Pancreas (tissue), 10 donors: ENCODE results near the gene ERC1. TPM values are rescaled to one million over a fixed set of nuclear protein-coding genes. Genes with fewer than 3 reads are reported as not detected.

ENCODE experiments used
- ATAC-seq, 4 donors: fragments of 200-7000 bp; cut with Tn5 transposase; one replicate each; pipeline versions ENCODE4 v1.8.0 to v1.9.1; 2020; ENCODE audit warnings: mild to moderate bottlenecking in 4 of 4, moderate library complexity in 4 of 4
- DNase-seq, 6 donors: peaks; one replicate each; pipeline ENCODE4 v3.0.0-alpha.2; 2020
- FAIRE-seq: peaks from 2 replicates; lab custom pipeline; 2012; peaks lifted over from hg19 to GRCh38; lab: Jason Lieb, UNC
- H3K27ac ChIP-seq, 4 donors: fragments of 200-600 bp; sonication (generic); 1 replicate in 3 of 4; 2 replicates in 1 of 4; pipeline versions ENCODE4 v1.5.0 to v1.8.0; 2020
- H3K27me3 ChIP-seq, 4 donors: fragments of 200-600 bp; one replicate each; pipeline ENCODE4 v1.8.0; 2021
- H3K36me3 ChIP-seq, 3 donors: fragments of 200-600 bp; sonication (generic) in 1 of 3; one replicate each; pipeline versions ENCODE4 v1.5.0 to v1.8.0; 2020 to 2021
- H3K4me1 ChIP-seq, 3 donors: fragments of 200-600 bp; one replicate each; pipeline ENCODE4 v1.8.0; 2021
- H3K4me3 ChIP-seq, 4 donors: fragments of 200-600 bp; sonication (generic) in 2 of 4; one replicate each; pipeline versions ENCODE4 v1.5.0 to v1.8.0; 2020 to 2021
- H3K9me3 ChIP-seq, 4 donors: fragments of 200-600 bp; one replicate each; pipeline ENCODE4 v1.8.0; 2021
- WGBS, 2 donors: extraction: QIAGEN DNeasy Blood & Tissue Kit; methylation state at CpG; one replicate each; pipeline ENCODE4 v1.1.7; 2013; 5-methylcytosine and 5-hydroxymethylcytosine counted together
- intact Hi-C, 3 donors: fragments of 100-400 bp; cut with DNase I; formaldehyde crosslinking; loops; one replicate each; pipeline versions ENCODE4 v1.11.1 to v1.14.2; 2022
- polyA plus RNA-seq, 2 donors: library from polyadenylated mRNA; stranded (reverse); fragments of 200-250 nt; gene quantifications; one replicate each; pipeline ENCODE4 v1.2.3, GENCODE V29; 2013
- total RNA-seq, 6 donors: library from RNA; stranded (reverse); fragmentation: NEBNext Ultra II Directional in 4 of 6; extraction: Animal tissue kit (Norgen Biotek cat#: 25700) in 4 of 6; gene quantifications; one replicate each; pipeline versions ENCODE4 v1.2.1 to v1.2.4, GENCODE V29; 2021 to 2023
- TF ChIP-seq, protein P1 (sequence below), 4 donors: fragments of 200-600 bp; sonication (generic) in 3 of 4; IDR thresholded peaks; one replicate each; pipeline versions ENCODE4 v1.5.0 to v1.8.0; 2021; ENCODE audit warnings: antibody characterized with exemption in 4 of 4
- donor health status: healthy with polysubstance abuse.
- donor health status: DM: no; HTN: no; CAD: no; lungs with moderate emphysema.
- donor health status: DM: no; HTN: no; CAD: no.
- donor health status: control.
- donor health status: control.
- donor health status: Bipolar disorder and iron deficiency.
- donor health status: DM: yes; HTN: yes; CAD: no.
- donor health status: DM: no; HTN: no; CAD: no.
- donor health status: DM: no; HTN: no; CAD: no.
- donor health status: DM: yes; HTN: yes; CAD: no.

ERC1 gene
- total and polyA plus RNA-seq, 8 donors, result 4.1 to 41.4 (median 20.5) TPM

DNA sequence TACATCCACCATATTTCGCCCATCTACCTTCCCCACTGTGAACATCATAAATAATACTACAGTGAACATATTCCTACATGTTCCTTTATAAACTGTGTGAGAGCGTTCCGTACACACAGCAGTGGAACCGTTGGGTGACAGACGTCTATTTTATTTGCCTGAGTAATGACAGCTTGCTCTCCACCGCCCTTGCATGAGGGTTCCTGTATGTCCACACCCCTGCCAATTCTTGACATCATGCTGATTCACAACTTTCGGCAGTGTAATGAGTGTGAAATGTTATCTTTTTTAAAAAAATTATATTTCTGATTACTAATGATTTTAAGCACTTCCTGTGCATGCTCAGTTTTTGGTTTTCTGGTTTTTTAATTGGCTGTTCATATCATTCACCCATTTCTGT, 37.2 kb upstream of the ERC1 start:
- DNase-seq (no peak), FAIRE-seq (no peak), ATAC-seq (no peak)
- no peaks in the 10 kb centered on the region for H3K4me1 ChIP-seq
- no peak overlapping the region for H3K4me3 ChIP-seq
- no peaks in the 10 kb centered on the region for H3K36me3 ChIP-seq
- 72 to 77% methylated on average over 7 of the region's 7 CpGs for whole genome bisulfite sequencing, 2 donors
- intact Hi-C loops, result loop anchor here in 2 of 3 donors (5.0 to 10.0 kb wide), 2 partner anchors 381 to 389 kb away; no protein-coding TSS in a partner anchor
- TF ChIP-seq, protein P1, sequence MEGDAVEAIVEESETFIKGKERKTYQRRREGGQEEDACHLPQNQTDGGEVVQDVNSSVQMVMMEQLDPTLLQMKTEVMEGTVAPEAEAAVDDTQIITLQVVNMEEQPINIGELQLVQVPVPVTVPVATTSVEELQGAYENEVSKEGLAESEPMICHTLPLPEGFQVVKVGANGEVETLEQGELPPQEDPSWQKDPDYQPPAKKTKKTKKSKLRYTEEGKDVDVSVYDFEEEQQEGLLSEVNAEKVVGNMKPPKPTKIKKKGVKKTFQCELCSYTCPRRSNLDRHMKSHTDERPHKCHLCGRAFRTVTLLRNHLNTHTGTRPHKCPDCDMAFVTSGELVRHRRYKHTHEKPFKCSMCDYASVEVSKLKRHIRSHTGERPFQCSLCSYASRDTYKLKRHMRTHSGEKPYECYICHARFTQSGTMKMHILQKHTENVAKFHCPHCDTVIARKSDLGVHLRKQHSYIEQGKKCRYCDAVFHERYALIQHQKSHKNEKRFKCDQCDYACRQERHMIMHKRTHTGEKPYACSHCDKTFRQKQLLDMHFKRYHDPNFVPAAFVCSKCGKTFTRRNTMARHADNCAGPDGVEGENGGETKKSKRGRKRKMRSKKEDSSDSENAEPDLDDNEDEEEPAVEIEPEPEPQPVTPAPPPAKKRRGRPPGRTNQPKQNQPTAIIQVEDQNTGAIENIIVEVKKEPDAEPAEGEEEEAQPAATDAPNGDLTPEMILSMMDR (IDR thresholded peaks at IDR 0.05), result no peak
- no peaks in the 10 kb centered on the region for H3K9me3 ChIP-seq
- H3K27me3 ChIP-seq, result no peaks in the 10 kb centered on the region
- H3K27ac ChIP-seq, result no peak overlapping the region

DNA sequence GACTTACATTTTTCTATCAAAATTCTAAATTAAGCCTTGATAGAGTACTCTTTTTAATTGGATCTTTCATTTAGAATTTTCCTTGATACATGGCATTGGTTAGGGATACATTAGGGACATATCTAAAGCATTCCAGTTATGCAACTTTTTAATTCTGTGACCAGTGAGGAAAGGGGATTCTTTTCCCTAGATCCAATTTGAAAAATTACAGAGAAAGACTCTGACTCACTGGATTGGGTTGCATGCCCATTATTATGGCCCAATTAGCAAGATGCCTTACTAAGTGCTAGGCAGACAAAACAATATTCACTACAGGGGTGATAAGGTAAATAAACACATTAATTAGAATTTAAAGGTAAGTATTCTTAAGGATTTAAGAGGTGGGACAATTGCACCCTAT, 36.3 kb upstream of the ERC1 start:
- no peaks in the 10 kb centered on the region for H3K4me1 ChIP-seq
- intact Hi-C loops, result loop anchor here in 2 of 3 donors (5.0 to 10.0 kb wide), 2 partner anchors 382 to 390 kb away; no protein-coding TSS in a partner anchor
- no peak overlapping the region for H3K27ac ChIP-seq
- H3K27me3 ChIP-seq, result no peaks in the 10 kb centered on the region
- ATAC-seq, result no peak
- TF ChIP-seq, protein P1 (IDR thresholded peaks at IDR 0.05), result no peak
- H3K9me3 ChIP-seq, result no peaks in the 10 kb centered on the region
- H3K4me3 ChIP-seq, result no peak overlapping the region
- no peak for DNase-seq
- FAIRE-seq, result no peak
- no peaks in the 10 kb centered on the region for H3K36me3 ChIP-seq

DNA sequence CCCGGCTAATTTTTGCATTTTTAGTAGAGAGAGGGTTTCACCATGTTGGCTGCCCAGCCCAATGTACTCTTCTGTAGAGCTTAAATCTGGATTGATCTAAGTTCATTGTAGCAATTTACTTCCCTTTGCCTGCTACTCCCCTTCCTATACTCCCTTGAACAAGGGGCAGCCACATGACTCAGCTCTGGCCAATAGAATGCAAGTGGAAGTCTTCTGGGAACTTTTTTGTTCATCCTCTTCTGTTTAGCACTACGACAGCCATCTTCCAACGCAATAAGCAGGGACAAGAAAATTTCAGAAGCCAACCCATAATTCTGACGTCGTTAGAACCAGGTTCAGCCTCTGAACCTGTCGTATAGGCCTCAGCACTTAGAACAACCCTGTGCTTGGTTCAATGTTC, 35.1 kb upstream of the ERC1 start:
- Histone ChIP-seq H3K27me3 (no peaks in the 10 kb centered on the region), H3K36me3 (no peaks in the 10 kb centered on the region), H3K9me3 (no peaks in the 10 kb centered on the region), H3K27ac (no peak overlapping the region), H3K4me1 (no peaks in the 10 kb centered on the region), H3K4me3 (no peak overlapping the region)
- FAIRE-seq (no peak), DNase-seq (no peak), ATAC-seq (no peak)
- intact Hi-C loops, result loop anchor here in 1 of 3 donors (10.0 kb wide), 1 partner anchor 391 kb away; no protein-coding TSS in a partner anchor
- TF ChIP-seq, protein P1 (IDR thresholded peaks at IDR 0.05), result no peak
- WGBS, 2 donors, result 90 to 96% methylated on average over 6 of the region's 6 CpGs

GRCh38 chr12:958588-959123, 32.4 kb upstream of the ERC1 start:
- intact Hi-C loops, result loop anchor here in 1 of 3 donors (10.0 kb wide), 1 partner anchor 394 kb away; no protein-coding TSS in a partner anchor
- 64 to 65% methylated on average over 8 of the region's 8 CpGs for WGBS, 2 donors
- no peak for ATAC-seq
- Histone ChIP-seq H3K36me3 (no peaks in the 10 kb centered on the region), H3K27me3 (no peaks in the 10 kb centered on the region), H3K4me3 (no peak overlapping the region), H3K27ac (no peak overlapping the region), H3K9me3 (no peaks in the 10 kb centered on the region), H3K4me1 (no peaks in the 10 kb centered on the region)
- no peak for DNase-seq
- no peak for FAIRE-seq
- TF ChIP-seq, protein P1 (IDR thresholded peaks at IDR 0.05), result no peak

- WGBS, 2 donors, result 80 to 88% methylated on average over 6 of the region's 6 CpGs
- no peaks in the 10 kb centered on the region for H3K4me1 ChIP-seq
- H3K27me3 ChIP-seq, result no peaks in the 10 kb centered on the region
- no peaks in the 10 kb centered on the region for H3K36me3 ChIP-seq
- no peak overlapping the region for H3K4me3 ChIP-seq
- intact Hi-C loops, result no loop called here
- DNase-seq, result no peak
- no peak overlapping the region for H3K27ac ChIP-seq
- no peak for FAIRE-seq
- ATAC-seq, result no peak
- H3K9me3 ChIP-seq, result no peaks in the 10 kb centered on the region
- TF ChIP-seq, protein P1 (IDR thresholded peaks at IDR 0.05), result no peak
Observed at GRCh38 chr12:966724-967123, 24.3 kb upstream of the ERC1 start.
